Measurements from ENCODE around the gene NPHS1.

The NPHS1 gene

GRCh38 chr19:35888398-35888797, 36.1 kb upstream of the NPHS1 start:
- no peak for DNase-seq (ENCODE audit: insufficient read length, low spot score)

GRCh38 chr19:35887197-35887596, 34.9 kb upstream of the NPHS1 start:
- DNase-seq (ENCODE audit: insufficient read length, low spot score) (no peak), FAIRE-seq (no peak)
- no peak for TF ChIP-seq POLR2A (IDR thresholded peaks at IDR 0.05; ENCODE audit: low read depth, low read length)

More at GRCh38 chr19:35888398-35888797, 36.1 kb upstream of the NPHS1 start:
- no peak for TF ChIP-seq POLR2A (IDR thresholded peaks at IDR 0.05; ENCODE audit: low read depth, low read length)
- no peak for FAIRE-seq

GRCh38 chr19:35885904-35886303, 33.6 kb upstream of the NPHS1 start:
- no peak for TF ChIP-seq POLR2A (IDR thresholded peaks at IDR 0.05; ENCODE audit: low read depth, low read length)
- FAIRE-seq, result no peak
- DNase-seq (ENCODE audit: insufficient read length, low spot score), result no peak

GRCh38 chr19:35885225-35885738, 33.0 kb upstream of the NPHS1 start:
- TF ChIP-seq POLR2A (IDR thresholded peaks at IDR 0.05; ENCODE audit: low read depth, low read length), result no peak
- DNase-seq (ENCODE audit: insufficient read length, low spot score), result no peak
- no peak for FAIRE-seq

GRCh38 chr19:35883882-35884281, 31.6 kb upstream of the NPHS1 start:
- no peak for FAIRE-seq
- DNase-seq (ENCODE audit: insufficient read length, low spot score), result no peak
- TF ChIP-seq POLR2A (IDR thresholded peaks at IDR 0.05; ENCODE audit: low read depth, low read length), result no peak

GRCh38 chr19:35882114-35882832, 30.0 kb upstream of the NPHS1 start:
- TF ChIP-seq POLR2A (IDR thresholded peaks at IDR 0.05; ENCODE audit: low read depth, low read length), result no peak
- DNase-seq (ENCODE audit: insufficient read length, low spot score), result peak; percentile 70
- FAIRE-seq, result no peak

GRCh38 chr19:35879770-35880317, 27.5 kb upstream of the NPHS1 start:
- FAIRE-seq (peak; percentile 58), DNase-seq (ENCODE audit: insufficient read length, low spot score) (peak; percentile 96)
- no peak for TF ChIP-seq POLR2A (IDR thresholded peaks at IDR 0.05; ENCODE audit: low read depth, low read length)

GRCh38 chr19:35879068-35879467, 26.8 kb upstream of the NPHS1 start:
- TF ChIP-seq POLR2A (IDR thresholded peaks at IDR 0.05; ENCODE audit: low read depth, low read length), result no peak
- no peak for FAIRE-seq

GRCh38 chr19:35874392-35874930, 22.2 kb upstream of the NPHS1 start:
- no peak for TF ChIP-seq POLR2A (IDR thresholded peaks at IDR 0.05; ENCODE audit: low read depth, low read length)

More at GRCh38 chr19:35879068-35879467, 26.8 kb upstream of the NPHS1 start:
- no peak for DNase-seq (ENCODE audit: insufficient read length, low spot score)

GRCh38 chr19:35872180-35872579, 19.9 kb upstream of the NPHS1 start:
- no peak for DNase-seq (ENCODE audit: insufficient read length, low spot score)
- no peak for TF ChIP-seq POLR2A (IDR thresholded peaks at IDR 0.05; ENCODE audit: low read depth, low read length)
- FAIRE-seq, result no peak

More at GRCh38 chr19:35874392-35874930, 22.2 kb upstream of the NPHS1 start:
- FAIRE-seq (no peak), DNase-seq (ENCODE audit: insufficient read length, low spot score) (no peak)

GRCh38 chr19:35871611-35872010, 19.3 kb upstream of the NPHS1 start:
- no peak for FAIRE-seq
- TF ChIP-seq POLR2A (IDR thresholded peaks at IDR 0.05; ENCODE audit: low read depth, low read length), result no peak
- no peak for DNase-seq (ENCODE audit: insufficient read length, low spot score)

- FAIRE-seq (no peak), DNase-seq (ENCODE audit: insufficient read length, low spot score) (no peak)
- TF ChIP-seq POLR2A (IDR thresholded peaks at IDR 0.05; ENCODE audit: low read depth, low read length), result no peak
Measured at GRCh38 chr19:35870798-35871197, 18.5 kb upstream of the NPHS1 start.

GRCh38 chr19:35870124-35870736, 17.9 kb upstream of the NPHS1 start:
- peak; percentile 93 for DNase-seq (ENCODE audit: insufficient read length, low spot score)
- peak; percentile 50 for FAIRE-seq

- TF ChIP-seq POLR2A (IDR thresholded peaks at IDR 0.05; ENCODE audit: low read depth, low read length), result peak; percentile 45; the same call in 1 of the 2 replicates
- FAIRE-seq (no peak), DNase-seq (ENCODE audit: insufficient read length, low spot score) (peak; percentile 96)
Measured at GRCh38 chr19:35869327-35870123, 17.2 kb upstream of the NPHS1 start.
